ENCODE measurements around the gene SERPINI1.

GRCh38 chr3:167700926-167701325 is 34.6 kb upstream of the SERPINI1 start:
- TF ChIP-seq CTCF (IDR thresholded peaks at IDR 0.05) (no peak), POLR2A (IDR thresholded peaks at IDR 0.05) (no peak)
